HepG2 (cell line): ENCODE results near the gene BEND3.

Source experiments
- ARNTL ChIP-seq: sonication (generic); formaldehyde crosslinking; IDR thresholded peaks from 2 replicates; pipeline ENCODE4 v1.4.0; 2020; ENCODE audit warnings: mild to moderate bottlenecking, missing genetic modification reagents
- CBFB ChIP-seq: sonication (generic); formaldehyde crosslinking; IDR thresholded peaks from 2 replicates; pipeline ENCODE4 v1.4.0; 2020; ENCODE audit warnings: missing genetic modification reagents
- EP300 ChIP-seq, 3 experiments: sonication (generic) in 1 of 3; formaldehyde crosslinking in 1 of 3; IDR thresholded peaks; 2 replicates each; pipeline versions ENCODE4 v1.5.1 to v1.6.1; 2011 to 2020; ENCODE audit warnings: low read depth in 2 of 3, low read length in 2 of 3, borderline replicate concordance in 1 of 3, improper control_type of control experiment in 1 of 3, mild to moderate bottlenecking in 1 of 3, missing genetic modification reagents in 1 of 3, moderate library complexity in 1 of 3
- ESRRA ChIP-seq: sonication (generic); formaldehyde crosslinking; IDR thresholded peaks from 2 replicates; pipeline ENCODE4 v1.5.1; 2020; ENCODE audit warnings: mild to moderate bottlenecking, low read depth, missing genetic modification reagents
- GABPA ChIP-seq, 2 experiments: IDR thresholded peaks; 2 replicates each; pipeline ENCODE4 v1.6.1; 2011 to 2016; ENCODE audit warnings: low read depth in 2 of 2, low read length in 1 of 2, missing biosample characterization in 1 of 2, missing genetic modification characterization in 1 of 2
- HMG20A ChIP-seq: IDR thresholded peaks from 2 replicates; pipeline ENCODE4 v1.6.1; 2016; ENCODE audit warnings: borderline replicate concordance
- JUNB ChIP-seq: sonication (generic); formaldehyde crosslinking; IDR thresholded peaks from 2 replicates; pipeline ENCODE4 v1.8.0; 2022; ENCODE audit warnings: missing genetic modification reagents, mild to moderate bottlenecking, borderline replicate concordance
- KDM2A ChIP-seq: sonication (generic); formaldehyde crosslinking; IDR thresholded peaks from 2 replicates; pipeline ENCODE4 v1.4.0; 2020; ENCODE audit warnings: low read depth, missing genetic modification reagents, borderline replicate concordance
- MAFF ChIP-seq: IDR thresholded peaks from 2 replicates; pipeline ENCODE4 v1.6.1; 2011; ENCODE audit warnings: low read depth, low read length, improper control_type of control experiment
- MAZ ChIP-seq, 2 experiments: sonication (generic) in 1 of 2; formaldehyde crosslinking in 1 of 2; IDR thresholded peaks; 2 replicates each; pipeline versions ENCODE4 v1.5.0 to v1.6.1; 2012 to 2020; ENCODE audit warnings: low read depth in 2 of 2, mild to moderate bottlenecking in 2 of 2, borderline replicate concordance in 1 of 2, improper control_type of control experiment in 1 of 2, low read length in 1 of 2, missing genetic modification reagents in 1 of 2, moderate library complexity in 1 of 2
- RFX5 ChIP-seq: IDR thresholded peaks from 2 replicates; pipeline ENCODE4 v1.6.1; 2011; ENCODE audit warnings: low read depth, low read length, improper control_type of control experiment
- RORA ChIP-seq: sonication (generic); formaldehyde crosslinking; IDR thresholded peaks from 2 replicates; pipeline ENCODE4 v1.5.0; 2020; ENCODE audit warnings: mild to moderate bottlenecking, missing genetic modification reagents, moderate library complexity
- ZBTB8A ChIP-seq: sonication (generic); formaldehyde crosslinking; IDR thresholded peaks from 2 replicates; pipeline ENCODE4 v1.4.0; 2020; ENCODE audit warnings: mild to moderate bottlenecking, low read depth, missing genetic modification reagents, borderline replicate concordance

GRCh38 chr6:107152638-107153430 lies 37.5 kb upstream of the BEND3 start:
- no peak for TF ChIP-seq RFX5
- TF ChIP-seq ESRRA (CRISPR knock-in tag): no peak
- TF ChIP-seq EP300 (IDR thresholded peaks at IDR 0.05; ENCODE audit: low read depth in 2 of 2, low read length in 2 of 2): no peak
- TF ChIP-seq EP300 (CRISPR knock-in tag; IDR thresholded peaks at IDR 0.05; ENCODE audit: borderline replicate concordance): no peak
- TF ChIP-seq CBFB: no peak
- no peak for TF ChIP-seq GABPA (IDR thresholded peaks at IDR 0.05; ENCODE audit: low read depth, low read length)
- TF ChIP-seq GABPA (CRISPR knock-in tag; IDR thresholded peaks at IDR 0.05; ENCODE audit: low read depth): no peak
- TF ChIP-seq RORA (CRISPR knock-in tag): no peak
- TF ChIP-seq ARNTL (CRISPR knock-in tag): no peak
- TF ChIP-seq HMG20A (CRISPR knock-in tag): 0 out of 2 replicates have a peak, but pooled peaks have one; percentile 23
- no peak for TF ChIP-seq JUNB (CRISPR knock-in tag)
- TF ChIP-seq KDM2A (CRISPR knock-in tag): no peak
- TF ChIP-seq MAZ (IDR thresholded peaks at IDR 0.05; ENCODE audit: borderline replicate concordance, low read depth, low read length): no peak
- TF ChIP-seq MAZ (CRISPR knock-in tag; IDR thresholded peaks at IDR 0.05; ENCODE audit: low read depth): no peak
- TF ChIP-seq MAFF: no peak
- no peak for TF ChIP-seq ZBTB8A (CRISPR knock-in tag)
